HepG2 (cell line): Measurements from ENCODE around the gene SQSTM1. TPM values are rescaled to one million over a fixed set of nuclear protein-coding genes. Genes with fewer than 3 reads are reported as not detected.

Source experiments
- ARNT ChIP-seq: fragments of 450-650 bp; IDR thresholded peaks from 2 replicates; pipeline ENCODE4 v1.6.1; 2017
- BRF2 ChIP-seq: sonication (generic); formaldehyde crosslinking; IDR thresholded peaks from 2 replicates; pipeline ENCODE4 v1.8.1; 2022; ENCODE audit warnings: mild to moderate bottlenecking, missing genetic modification reagents
- HIC2 ChIP-seq: sonication (generic); formaldehyde crosslinking; IDR thresholded peaks from 2 replicates; pipeline ENCODE4 v1.9.0; 2022; ENCODE audit warnings: low read depth, missing genetic modification reagents
- HNF1A ChIP-seq, 2 experiments: sonication (generic) in 1 of 2; formaldehyde crosslinking in 1 of 2; IDR thresholded peaks; 2 replicates each; pipeline versions ENCODE4 v1.4.0 to v1.6.1; 2016 to 2020; ENCODE audit warnings: borderline replicate concordance in 1 of 2, low read depth in 1 of 2, mild to moderate bottlenecking in 1 of 2, missing genetic modification reagents in 1 of 2
- IRF9 ChIP-seq: sonication (generic); formaldehyde crosslinking; IDR thresholded peaks from 2 replicates; pipeline ENCODE4 v1.8.0; 2022; ENCODE audit warnings: missing genetic modification reagents, mild to moderate bottlenecking, borderline replicate concordance
- KLF12 ChIP-seq: sonication (generic); formaldehyde crosslinking; IDR thresholded peaks from 2 replicates; pipeline ENCODE4 v1.4.0; 2020; ENCODE audit warnings: missing genetic modification reagents, borderline replicate concordance
- KLF15 ChIP-seq: sonication (generic); formaldehyde crosslinking; IDR thresholded peaks from 2 replicates; pipeline ENCODE4 v1.8.1; 2023; ENCODE audit warnings: borderline replicate concordance, mild to moderate bottlenecking, inconsistent platforms, missing genetic modification reagents, mixed read lengths
- NAIF1 ChIP-seq: sonication (generic); formaldehyde crosslinking; IDR thresholded peaks from 2 replicates; pipeline ENCODE4 v1.5.0; 2020; ENCODE audit warnings: mild to moderate bottlenecking, missing genetic modification reagents, borderline replicate concordance
- NKX3-1 ChIP-seq: sonication (generic); formaldehyde crosslinking; IDR thresholded peaks from 2 replicates; pipeline ENCODE4 v1.5.0; 2020; ENCODE audit warnings: missing genetic modification reagents
- RFXAP ChIP-seq: sonication (generic); formaldehyde crosslinking; IDR thresholded peaks from 2 replicates; pipeline ENCODE4 v1.4.0; 2020; ENCODE audit warnings: missing genetic modification reagents, borderline replicate concordance
- YEATS4 ChIP-seq: sonication (generic); formaldehyde crosslinking; IDR thresholded peaks from 2 replicates; pipeline ENCODE4 v1.4.0; 2020; ENCODE audit warnings: missing genetic modification reagents, borderline replicate concordance
- ZNF567 ChIP-seq: sonication (generic); formaldehyde crosslinking; IDR thresholded peaks from 2 replicates; pipeline ENCODE4 v1.8.1; 2023; ENCODE audit warnings: mild to moderate bottlenecking, missing genetic modification reagents, borderline replicate concordance
- ZNF609 ChIP-seq: sonication (generic); formaldehyde crosslinking; IDR thresholded peaks from 2 replicates; pipeline ENCODE4 v1.4.0; 2020; ENCODE audit warnings: mild to moderate bottlenecking, missing genetic modification reagents, borderline replicate concordance
- ZNF839 ChIP-seq: sonication (generic); formaldehyde crosslinking; IDR thresholded peaks from 2 replicates; pipeline ENCODE4 v1.4.0; 2020; ENCODE audit warnings: missing genetic modification reagents, mild to moderate bottlenecking, borderline replicate concordance
- polyA plus RNA-seq, 8 experiments: library from polyadenylated mRNA; depleted of rRNA in 3 of 8; stranded (reverse) in 7 of 8; unstranded in 1 of 8; fragments of >200 nt; fragmentation: Illumina TruSeq in 4 of 8; extraction: Trizol in 4 of 8; gene quantifications; 2 replicates each; pipeline versions ENCODE4 v1.2.1 to v1.2.3, GENCODE V29; 2011 to 2016; ENCODE audit warnings: low read depth in 4 of 8, missing spikeins in 1 of 8, mixed read lengths in 1 of 8; ENCODE audit not compliant: insufficient read depth in 1 of 8
- total RNA-seq, 5 experiments: library from RNA; depleted of rRNA; stranded (reverse); fragments of >200 nt; fragmentation: Illumina TruSeq; extraction: Trizol; gene quantifications; 2 replicates each; pipeline ENCODE4 v1.2.3, GENCODE V29; 2016; ENCODE audit warnings: low read depth in 1 of 5

Gene SQSTM1
- total and polyA plus RNA-seq, 2 of the 13 experiments (the other 11 are each of a cell fraction or from before 2014, with no cell fraction given): 90.9 to 160 TPM

GRCh38 chr5:179821298-179822058 lies 773 bp downstream of the SQSTM1 start (continued):
- no peak for TF ChIP-seq BRF2 (CRISPR knock-in tag)
- TF ChIP-seq ZNF609 (CRISPR knock-in tag): no peak
- no peak; the same call in 1 of the 2 replicates for TF ChIP-seq NKX3-1 (CRISPR knock-in tag)
- no peak for TF ChIP-seq IRF9 (CRISPR knock-in tag)
- 0 out of 2 replicates have a peak, but pooled peaks have one; percentile 49 for TF ChIP-seq KLF12 (CRISPR knock-in tag)
- no peak for TF ChIP-seq YEATS4 (CRISPR knock-in tag)
- TF ChIP-seq HIC2: no peak
- no peak for TF ChIP-seq ZNF567 (CRISPR knock-in tag)
- 0 out of 2 replicates have a peak, but pooled peaks have one; percentile 37 for TF ChIP-seq RFXAP (CRISPR knock-in tag)
- TF ChIP-seq HNF1A (IDR thresholded peaks at IDR 0.05; ENCODE audit: low read depth): no peak
- TF ChIP-seq HNF1A (CRISPR knock-in tag; IDR thresholded peaks at IDR 0.05; ENCODE audit: borderline replicate concordance): no peak
- TF ChIP-seq KLF15 (CRISPR knock-in tag): no peak
- no peak for TF ChIP-seq ARNT
- no peak; the same call in 1 of the 2 replicates for TF ChIP-seq NAIF1 (CRISPR knock-in tag)
- TF ChIP-seq ZNF839 (CRISPR knock-in tag): no peak
